RWPE1 (cell line): Measurements from ENCODE around the gene PARS2.

Experiments
- CTCF ChIA-PET: fragments of 350-600 bp; sonication (Branson Sonifier 250); formaldehyde crosslinking; extraction: SDS; loops from one replicate; lab custom pipeline; 2021; lab: Yijun Ruan, JAX
- POLR2A ChIA-PET: fragments of 400-600 bp; formaldehyde crosslinking; extraction: SDS; loops from one replicate; lab custom pipeline; 2020; ENCODE audit warnings: antibody characterized with exemption; ENCODE audit not compliant: low non-redundant PET; lab: Yijun Ruan, JAX
- DNase-seq: peaks from one replicate; pipeline ENCODE4 v3.0.0; 2012; ENCODE audit warnings: low spot score
- H3K27ac ChIP-seq: fragments of 450-650 bp; 2 replicates; pipeline ENCODE4 v1.5.1; 2017
- TF ChIP-seq, protein P1 (sequence below): fragments of 450-650 bp; conservative IDR thresholded peaks from 2 replicates; pipeline ENCODE4 v1.5.1; 2017; ENCODE audit warnings: low read depth, mild to moderate bottlenecking

PARS2 gene

DNA sequence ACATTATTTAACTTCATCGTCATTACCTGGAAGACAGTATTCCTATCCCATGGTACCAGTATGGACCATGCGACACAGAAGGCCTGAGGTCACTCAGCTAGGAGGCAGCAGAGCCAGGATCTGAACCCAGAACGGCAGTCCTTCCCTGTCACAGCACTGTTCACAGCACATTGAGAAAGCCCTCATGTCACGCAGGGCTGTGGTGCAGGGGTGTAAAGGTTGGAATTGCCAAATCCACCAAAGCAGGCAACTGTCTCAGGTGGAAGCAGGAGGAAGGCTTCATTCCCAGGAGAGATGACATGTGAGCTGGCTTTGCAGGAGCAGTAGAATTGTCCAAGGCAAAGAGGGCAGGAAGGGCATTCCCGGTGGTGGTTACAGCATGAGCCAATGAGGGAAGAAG, 46.7 kb upstream of the PARS2 start:
- no peak for DNase-seq
- POLR2A ChIA-PET: no interaction called here
- TF ChIP-seq, protein P1, sequence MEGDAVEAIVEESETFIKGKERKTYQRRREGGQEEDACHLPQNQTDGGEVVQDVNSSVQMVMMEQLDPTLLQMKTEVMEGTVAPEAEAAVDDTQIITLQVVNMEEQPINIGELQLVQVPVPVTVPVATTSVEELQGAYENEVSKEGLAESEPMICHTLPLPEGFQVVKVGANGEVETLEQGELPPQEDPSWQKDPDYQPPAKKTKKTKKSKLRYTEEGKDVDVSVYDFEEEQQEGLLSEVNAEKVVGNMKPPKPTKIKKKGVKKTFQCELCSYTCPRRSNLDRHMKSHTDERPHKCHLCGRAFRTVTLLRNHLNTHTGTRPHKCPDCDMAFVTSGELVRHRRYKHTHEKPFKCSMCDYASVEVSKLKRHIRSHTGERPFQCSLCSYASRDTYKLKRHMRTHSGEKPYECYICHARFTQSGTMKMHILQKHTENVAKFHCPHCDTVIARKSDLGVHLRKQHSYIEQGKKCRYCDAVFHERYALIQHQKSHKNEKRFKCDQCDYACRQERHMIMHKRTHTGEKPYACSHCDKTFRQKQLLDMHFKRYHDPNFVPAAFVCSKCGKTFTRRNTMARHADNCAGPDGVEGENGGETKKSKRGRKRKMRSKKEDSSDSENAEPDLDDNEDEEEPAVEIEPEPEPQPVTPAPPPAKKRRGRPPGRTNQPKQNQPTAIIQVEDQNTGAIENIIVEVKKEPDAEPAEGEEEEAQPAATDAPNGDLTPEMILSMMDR: no peak
- no peak overlapping the region for H3K27ac ChIP-seq
- CTCF ChIA-PET: no interaction called here

DNA sequence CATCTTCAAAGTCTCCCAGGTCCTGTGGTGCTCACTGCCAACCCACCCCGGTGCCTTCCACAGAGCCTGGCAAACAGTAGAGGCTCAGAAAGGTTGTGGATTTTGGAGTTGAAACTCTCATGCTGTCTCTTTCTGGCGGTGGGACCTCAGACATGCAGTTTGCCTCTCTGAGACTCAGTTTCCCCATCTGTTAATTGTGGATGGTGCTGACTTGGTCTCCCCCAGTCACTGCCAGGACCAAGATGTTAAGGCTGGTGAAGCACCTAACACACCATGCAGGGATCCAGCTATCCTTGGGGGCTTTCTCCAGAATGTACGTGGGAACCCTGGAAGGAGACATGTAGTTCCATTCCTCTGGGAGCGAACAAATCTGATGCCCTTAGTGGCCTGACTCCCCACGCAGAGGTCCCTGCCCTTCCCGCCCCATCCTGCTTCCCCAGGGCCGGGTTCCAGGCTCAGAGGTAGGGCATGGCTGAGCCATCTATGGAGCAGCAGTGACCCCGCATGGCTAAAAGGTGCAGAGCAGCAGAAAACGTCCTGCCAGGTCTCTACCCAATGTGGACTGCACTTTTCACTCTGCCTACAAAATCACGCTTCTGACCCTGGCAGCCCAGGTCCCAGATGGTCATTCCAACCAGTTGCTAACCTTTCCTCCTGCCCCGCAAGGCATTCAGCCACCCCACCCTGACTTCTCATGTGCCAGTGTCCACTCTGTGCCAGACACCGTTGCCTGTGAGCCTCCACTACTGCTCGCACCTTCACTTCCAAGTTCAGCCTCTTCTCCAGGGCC, 46.0 kb upstream of the PARS2 start:
- CTCF ChIA-PET: interaction anchor here (0.6 to 1.0 kb wide), 4 partner anchors 32 to 642 kb away, joined by 3 to 5 read pairs (median 4); no protein-coding TSS in a partner anchor
- no peak overlapping the region for H3K27ac ChIP-seq
- POLR2A ChIA-PET: no interaction called here
- TF ChIP-seq, protein P1: peak; percentile 86
- peak; percentile 76 for DNase-seq

DNA sequence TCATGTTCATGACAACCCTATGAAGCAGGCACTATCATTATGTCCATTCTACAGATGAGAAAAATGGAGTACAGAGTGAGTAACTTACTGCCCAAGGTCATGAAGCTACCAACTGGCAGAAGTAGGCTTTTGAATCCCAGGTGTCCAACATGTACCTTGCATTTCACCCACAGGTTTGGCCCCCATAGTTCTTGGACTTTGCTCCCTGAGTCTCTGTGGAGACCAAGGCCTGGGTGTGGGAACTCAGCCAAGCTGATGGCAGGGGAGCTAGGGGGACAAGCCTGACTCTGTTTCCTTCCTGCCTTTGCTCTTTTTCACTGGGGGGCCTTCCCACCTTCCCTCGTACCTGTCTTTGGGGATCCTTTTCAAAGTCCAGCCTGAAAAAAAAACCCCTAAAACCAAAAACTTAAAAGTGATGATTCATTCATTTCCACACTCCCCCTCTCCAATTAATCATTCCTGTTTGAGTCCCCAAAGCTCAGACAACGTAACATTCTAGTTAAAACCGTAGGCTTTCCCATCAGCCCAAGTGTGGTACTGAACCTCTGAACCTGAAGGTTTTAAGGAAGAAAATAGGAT, 45.3 kb upstream of the PARS2 start:
- H3K27ac ChIP-seq: no peak overlapping the region
- TF ChIP-seq, protein P1: no peak
- no peak for DNase-seq
- ChIA-PET CTCF (interaction anchor here (0.6 to 1.0 kb wide), 6 partner anchors 33 to 641 kb away, joined by 3 to 6 read pairs (median 4); no protein-coding TSS in a partner anchor), POLR2A (no interaction called here)

DNA sequence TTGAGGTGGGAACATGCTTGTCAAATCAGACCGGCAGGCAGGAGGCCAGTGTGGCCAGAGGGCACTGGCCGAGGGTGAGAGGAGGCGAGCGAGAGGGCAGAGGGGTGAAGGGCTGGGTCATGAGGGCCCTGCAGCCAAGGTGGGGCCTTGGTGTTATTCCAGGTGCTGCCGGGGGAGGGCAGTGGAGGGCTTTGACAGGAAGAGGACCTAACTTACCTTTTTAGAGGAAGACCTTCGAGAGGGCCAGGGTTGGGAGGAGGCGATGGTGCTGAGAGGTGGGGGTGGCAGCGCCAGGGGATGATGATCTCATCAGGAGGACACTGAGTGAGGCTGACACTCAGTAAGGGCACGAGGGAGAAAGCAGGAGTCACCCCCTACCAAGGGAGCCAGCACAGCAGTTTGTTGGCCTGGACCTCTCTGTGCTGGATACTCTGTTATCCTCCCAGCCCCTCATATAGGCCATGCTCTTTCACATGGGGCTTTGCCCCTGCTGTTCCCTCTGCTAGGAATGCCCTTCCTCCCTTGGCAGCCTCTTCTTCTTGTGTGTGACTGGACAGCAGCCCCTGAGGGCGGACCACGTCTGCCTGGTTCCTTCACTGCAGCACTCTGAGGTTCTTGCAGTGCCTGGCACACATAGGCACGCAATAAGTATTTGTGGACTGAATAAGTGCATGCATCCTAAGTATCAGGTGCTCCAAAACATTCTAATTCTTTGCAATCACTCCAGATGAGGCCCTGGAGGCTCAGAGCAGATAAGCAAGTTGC, 44.3 kb upstream of the PARS2 start:
- ChIA-PET POLR2A (no interaction called here), CTCF (interaction anchor here (0.6 kb wide), 1 partner anchor 369 kb away, joined by 3 read pairs; no protein-coding TSS in a partner anchor)
- H3K27ac ChIP-seq: no peak overlapping the region
- TF ChIP-seq, protein P1: no peak
- DNase-seq: no peak

DNA sequence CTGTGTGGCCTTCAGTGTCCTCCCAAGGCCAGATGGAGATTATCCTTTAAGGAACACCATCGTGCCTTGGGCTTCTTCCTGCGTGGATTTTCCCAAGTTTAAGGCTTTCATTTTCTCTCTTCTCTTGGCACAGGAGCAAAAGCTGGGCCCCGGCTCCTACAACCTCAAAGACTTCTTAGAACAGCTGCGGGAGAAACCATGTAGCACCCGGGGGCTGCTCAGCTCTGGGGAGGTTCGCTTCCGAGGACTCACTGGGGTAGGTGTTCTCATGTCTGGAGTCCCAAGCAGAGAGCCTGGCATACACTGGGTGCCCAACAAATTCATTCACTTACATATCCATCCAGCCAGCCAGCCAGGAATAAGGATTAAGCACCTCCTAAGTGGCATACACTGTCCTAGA, 43.4 kb upstream of the PARS2 start:
- peak overlapping the region; percentile 30 for H3K27ac ChIP-seq
- ChIA-PET POLR2A (no interaction called here), CTCF (interaction anchor here (0.6 kb wide), 2 partner anchors 295 to 556 kb away, joined by 3 to 4 read pairs; no protein-coding TSS in a partner anchor)
- DNase-seq: no peak
- TF ChIP-seq, protein P1: no peak
